GM21619 (cell line): ENCODE data around the gene TADA3.

ENCODE experiments used
- ATAC-seq: cut with Tn5 transposase; IDR thresholded peaks from one replicate; pipeline ENCODE4 v1.9.1; 2021; ENCODE audit not compliant: unreplicated experiment

Gene TADA3

DNA sequence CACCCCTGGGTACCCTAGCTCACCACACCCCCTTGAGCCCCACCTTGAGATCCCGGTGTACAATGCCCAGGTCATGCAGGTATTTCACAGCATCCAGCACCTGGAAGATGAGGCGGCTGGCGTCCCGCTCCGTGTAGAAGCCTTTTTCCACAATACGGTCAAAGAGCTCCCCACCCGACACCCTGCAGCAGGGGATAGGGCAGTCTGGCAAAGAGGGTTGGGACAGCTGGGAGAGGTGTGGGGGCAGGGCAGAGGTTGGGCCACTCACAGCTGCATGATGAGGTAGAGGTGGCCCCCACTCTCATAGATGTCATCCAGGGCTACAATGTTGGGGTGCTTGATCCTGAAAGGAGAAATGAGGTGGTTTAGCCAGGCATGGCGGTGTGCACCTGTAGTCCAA is 29.4 kb downstream of the TADA3 start:
- ATAC-seq = no peak

DNA sequence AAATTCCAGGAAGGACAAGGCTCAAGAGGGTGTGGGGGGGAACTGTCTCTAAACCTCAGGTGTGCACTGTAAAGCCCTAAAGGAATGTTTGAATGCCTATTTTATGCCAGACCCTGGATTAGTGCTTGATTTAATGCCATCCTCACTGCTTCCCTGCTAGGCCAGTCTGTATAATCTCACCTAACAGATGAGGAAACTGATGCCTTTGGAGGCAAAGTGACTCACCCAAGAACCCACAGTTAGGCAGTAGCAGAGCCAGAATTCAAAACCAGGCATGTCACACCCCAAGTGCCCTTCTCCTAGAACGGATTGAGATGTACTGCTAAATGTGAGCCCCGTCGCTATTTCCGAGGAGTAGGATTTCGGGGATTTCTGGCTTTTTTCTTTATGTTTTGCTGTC is 30.4 kb downstream of the TADA3 start:
- ATAC-seq = no peak

DNA sequence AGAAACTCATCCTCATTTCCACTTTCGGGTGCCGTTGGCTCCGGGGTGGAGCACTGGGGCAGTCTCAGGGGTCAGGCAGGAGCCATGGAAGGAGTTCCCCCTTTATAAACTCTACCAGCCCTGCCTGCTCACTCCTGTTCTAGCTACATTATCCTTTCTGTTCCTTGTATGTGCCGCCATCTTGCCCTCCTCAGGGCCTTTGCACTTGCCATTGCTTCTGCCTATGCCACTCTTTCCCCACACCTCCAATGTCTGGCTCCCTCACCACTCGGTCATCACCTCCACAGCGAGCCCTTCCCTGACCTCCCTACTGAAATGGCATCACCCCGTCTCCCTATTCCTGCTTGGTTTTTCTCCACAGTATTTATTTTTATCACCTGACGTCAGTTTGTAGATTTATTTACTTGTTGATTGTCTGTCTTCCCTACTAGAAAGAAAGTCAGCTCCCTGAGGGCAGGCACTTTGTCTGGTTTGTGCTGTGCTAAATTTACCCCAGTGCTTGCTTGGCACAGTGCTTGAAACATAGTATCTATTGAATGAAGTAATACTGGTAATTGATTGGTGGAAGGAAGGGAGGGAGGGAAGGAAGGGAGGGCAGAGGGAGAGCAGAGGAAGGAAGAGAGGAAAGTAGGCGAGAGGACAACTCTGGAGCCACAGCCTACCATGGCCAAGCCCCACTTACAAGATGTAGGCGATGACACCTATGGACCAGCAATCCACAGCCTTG is 31.3 kb downstream of the TADA3 start:
- no peak for ATAC-seq

DNA sequence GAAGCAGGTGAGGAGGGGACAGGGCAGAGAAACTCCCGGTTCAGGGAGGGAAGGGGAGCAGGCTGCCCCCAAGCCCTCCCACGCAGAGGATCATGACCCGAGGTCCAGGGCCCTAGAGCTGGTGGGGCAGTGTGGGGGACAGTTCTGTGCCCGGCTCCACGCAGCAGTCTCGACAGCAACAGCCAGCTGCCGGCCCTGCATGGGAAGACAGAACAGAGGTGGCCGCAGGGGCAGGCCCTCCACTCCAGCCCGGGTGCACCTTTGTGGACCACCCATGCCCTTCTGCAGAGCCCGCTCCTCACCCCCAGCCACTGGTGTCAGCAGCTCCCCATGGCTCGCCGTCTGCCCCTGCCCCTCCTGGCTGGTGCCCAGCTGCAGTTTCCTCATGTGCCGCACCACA is 34.8 kb downstream of the TADA3 start:
- ATAC-seq = no peak

DNA sequence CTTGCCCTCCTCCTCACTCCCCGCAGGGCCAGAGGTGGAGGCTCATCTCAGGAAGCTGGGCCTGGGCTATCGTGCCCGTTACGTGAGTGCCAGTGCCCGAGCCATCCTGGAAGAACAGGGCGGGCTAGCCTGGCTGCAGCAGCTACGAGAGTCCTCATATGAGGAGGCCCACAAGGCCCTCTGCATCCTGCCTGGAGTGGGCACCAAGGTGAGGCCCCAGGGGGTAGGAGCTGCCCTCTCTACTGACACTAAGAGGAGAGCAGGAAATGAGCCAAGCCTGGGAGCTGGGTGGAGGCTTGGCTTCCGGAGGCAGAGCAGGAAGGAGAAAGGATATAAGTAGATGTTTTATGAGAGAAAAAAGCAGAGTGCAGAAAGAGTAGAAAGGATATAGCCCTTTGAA is 37.6 kb downstream of the TADA3 start:
- ATAC-seq = no peak

DNA sequence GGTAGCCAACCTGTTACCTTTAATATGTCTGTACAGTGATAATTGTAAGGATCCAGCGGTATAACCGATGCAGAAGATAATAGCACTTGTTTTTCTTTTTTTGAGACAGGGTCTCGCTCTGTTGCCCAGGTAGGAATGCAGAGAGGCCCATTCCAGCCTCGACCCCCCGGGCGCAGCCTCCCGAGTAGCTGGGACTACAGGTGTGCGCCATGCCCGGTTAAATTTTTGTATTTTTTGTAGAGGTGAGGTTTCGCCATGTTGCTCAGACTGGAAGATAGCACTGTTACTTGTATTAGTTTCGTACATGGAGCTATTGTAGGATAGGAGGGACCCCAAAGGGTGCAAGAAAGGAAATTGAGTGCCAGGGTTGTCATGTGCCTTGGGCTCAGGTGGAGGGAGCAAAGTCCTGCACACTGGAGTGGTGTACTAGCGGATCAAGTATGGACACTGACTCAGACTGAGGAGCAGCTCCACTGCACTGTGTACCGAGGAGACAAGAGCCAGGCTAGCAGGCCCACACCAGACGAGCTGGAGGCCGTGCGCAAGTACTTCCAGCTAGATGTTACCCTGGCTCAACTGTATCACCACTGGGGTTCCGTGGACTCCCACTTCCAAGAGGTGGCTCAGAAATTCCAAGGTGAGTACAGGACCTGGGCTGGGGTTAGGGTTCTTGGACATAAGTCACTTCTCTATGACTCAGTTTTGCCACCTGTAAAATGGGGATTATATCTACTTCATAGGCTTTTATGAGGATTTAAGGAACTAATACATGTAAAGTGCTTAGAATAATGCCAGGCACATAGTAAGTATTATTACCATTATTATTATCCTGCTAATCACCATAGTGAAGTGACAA is 41.5 kb downstream of the TADA3 start:
- no peak for ATAC-seq

DNA sequence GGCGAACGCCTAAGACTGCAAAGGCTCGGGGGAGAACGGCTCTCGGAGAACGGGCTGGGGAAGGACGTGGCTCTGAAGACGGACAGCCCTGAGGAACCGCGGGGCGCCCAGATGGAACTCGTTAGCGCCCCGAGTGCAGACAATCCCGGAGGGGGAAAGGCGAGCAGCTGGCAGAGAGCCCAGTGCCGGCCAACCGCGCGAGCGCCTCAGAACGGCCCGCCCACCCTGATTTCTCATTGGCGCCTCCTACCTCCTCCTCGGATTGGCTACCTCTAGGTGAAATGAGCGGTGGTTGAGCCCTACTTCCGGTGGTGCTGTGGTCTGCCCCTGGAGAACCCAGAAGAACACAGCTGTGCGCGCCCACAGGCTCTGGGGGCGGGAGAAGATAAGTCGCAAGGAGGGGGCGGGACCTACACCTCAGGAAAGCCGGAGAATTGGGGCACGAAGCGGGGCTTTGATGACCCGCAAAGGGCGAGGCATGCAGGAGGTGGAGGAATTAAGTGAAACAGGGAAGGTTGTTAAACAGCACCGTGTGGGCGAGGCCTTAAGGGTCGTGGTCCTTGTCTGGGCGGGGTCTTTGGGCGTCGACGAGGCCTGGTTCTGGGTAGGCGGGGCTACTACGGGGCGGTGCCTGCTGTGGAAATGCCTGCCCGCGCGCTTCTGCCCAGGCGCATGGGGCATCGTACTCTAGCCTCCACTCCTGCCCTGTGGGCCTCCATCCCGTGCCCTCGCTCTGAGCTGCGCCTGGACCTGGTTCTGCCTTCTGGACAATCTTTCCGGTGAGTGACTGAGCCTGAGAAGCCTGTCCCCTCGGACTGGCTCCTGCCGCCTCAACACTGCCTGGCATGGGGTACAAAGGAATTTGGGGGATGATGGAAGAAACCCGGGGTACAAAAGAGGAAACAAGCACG is 42.4 kb downstream of the TADA3 start, which contains the start of gene OGG1:
TSS of gene OGG1 (plus strand) at position 308 of the 911 bp plus-strand sequence. CDS start at position 643, 335 bp downstream.
- ATAC-seq = peak; percentile 88

DNA sequence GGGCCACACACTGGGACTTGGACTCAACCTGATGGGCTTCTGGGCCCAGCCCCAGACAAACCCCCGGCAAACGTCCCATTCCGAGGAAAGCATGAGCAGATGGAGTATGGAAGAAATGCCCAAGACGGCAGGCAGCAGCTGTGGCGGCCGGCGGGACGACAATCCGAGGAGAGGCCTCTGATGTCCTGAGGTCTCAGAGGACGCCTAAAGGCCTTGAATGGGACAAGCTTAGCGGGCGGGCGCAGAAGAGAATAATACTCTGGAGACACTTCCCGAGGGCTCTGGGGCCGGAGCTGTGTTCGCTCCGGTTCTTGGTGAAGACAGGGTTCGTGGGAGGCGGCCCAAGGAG is 43.0 kb downstream of the TADA3 start:
- no peak for ATAC-seq

DNA sequence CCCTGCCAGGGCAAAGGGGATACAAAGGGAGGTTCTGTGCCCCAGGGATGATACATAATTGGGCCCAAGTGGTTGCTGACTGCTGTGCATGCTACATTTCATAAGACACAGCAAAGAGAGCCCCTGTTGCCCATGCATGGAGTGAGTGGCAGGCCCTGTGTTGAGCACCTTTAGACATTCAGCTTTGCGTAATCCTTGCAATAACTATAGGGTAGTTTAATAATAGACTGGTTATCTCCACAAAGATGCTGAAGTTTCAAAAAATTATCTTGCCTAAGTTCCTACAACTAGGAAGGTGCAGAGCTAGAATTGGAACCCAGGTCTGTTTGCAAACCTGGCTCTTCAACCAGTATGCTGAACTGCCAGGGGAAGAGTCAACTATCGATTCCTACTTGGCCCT is 44.2 kb downstream of the TADA3 start:
- ATAC-seq = no peak

DNA sequence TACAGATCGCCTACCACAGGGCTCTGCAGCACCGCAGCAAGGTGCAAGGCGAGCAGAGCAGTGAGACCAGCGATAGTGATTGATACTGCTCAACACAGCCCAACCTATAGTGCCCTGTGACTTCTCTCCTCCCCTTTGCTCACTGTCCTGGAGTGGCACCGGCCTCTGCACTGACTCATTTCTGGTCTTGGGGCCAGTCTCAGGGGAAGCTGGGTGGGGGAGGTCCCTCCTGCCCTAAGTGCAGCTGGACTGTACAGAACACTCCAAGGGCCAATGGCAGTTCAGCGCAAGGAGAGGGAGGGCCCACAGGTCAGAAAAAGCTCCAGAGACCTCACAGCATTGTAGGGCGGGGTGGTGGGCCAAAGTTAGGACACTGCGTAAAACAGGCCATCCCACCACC is 45.0 kb downstream of the TADA3 start:
- no peak for ATAC-seq

DNA sequence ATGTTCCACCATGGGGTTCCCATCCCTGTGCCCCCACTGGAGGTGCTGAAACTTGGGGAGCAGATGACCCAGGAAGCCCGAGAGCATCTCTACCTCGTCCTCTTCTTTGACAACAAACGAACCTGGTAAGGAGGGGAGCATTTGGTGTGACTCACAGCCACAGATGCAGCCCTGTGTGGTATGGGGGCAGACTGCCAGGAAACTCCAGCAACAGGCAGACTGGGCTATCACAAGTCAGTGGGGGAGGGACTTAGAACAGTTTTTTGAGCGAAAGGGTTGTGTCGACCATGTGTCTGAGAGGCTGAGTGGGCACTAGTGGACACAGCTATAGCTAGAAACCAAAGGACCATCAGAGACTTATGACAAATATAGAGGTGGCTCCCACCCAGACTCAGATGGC is 45.9 kb downstream of the TADA3 start:
- no peak for ATAC-seq

DNA sequence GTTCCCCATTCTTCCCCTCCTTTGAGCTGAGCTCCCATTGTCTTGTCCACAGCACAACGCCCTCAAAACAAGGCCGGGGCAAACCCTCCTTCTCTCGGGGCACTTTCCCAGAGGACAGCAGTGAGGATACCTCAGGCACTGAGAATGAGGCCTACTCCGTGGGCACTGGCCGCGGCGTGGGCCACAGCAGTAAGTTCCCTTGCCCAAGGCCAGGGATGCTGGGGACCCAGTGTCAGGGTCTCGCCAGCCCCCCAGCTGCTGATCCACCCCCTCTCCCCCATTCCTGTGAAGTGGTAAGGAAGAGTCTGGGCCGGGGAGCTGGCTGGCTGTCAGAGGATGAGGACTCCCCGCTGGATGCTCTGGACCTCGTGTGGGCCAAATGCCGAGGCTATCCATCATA is 46.8 kb downstream of the TADA3 start:
- ATAC-seq = no peak

DNA sequence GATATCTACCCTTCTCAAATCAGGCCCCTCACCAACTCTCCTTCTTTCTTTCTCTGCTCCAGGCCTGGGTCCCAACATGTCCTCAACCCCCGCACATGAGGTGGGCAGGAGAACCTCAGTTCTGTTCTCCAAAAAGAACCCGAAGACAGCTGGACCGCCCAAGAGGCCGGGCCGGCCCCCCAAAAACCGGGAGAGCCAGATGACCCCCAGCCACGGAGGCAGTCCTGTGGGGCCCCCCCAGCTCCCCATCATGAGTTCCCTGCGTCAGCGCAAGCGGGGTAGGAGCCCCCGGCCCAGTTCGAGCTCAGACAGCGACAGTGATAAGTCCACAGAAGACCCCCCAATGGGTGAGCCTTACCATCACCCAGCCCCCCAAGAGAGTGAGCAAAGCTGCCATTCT is 48.1 kb downstream of the TADA3 start:
- ATAC-seq = no peak

DNA sequence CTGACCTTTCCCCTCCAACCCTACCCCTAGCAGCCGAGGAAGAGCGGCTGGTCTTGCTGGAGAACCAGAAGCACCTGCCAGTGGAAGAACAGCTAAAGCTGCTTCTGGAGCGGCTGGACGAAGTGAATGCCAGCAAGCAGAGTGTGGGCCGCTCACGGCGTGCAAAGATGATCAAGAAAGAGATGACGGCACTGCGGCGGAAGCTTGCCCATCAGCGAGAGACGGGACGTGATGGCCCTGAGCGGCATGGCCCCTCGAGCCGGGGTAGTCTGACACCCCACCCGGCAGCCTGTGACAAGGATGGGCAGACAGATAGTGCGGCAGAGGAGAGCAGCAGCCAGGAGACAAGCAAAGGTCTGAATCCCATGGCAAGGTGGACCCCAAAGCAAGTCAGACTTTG is 48.7 kb downstream of the TADA3 start:
- no peak for ATAC-seq

DNA sequence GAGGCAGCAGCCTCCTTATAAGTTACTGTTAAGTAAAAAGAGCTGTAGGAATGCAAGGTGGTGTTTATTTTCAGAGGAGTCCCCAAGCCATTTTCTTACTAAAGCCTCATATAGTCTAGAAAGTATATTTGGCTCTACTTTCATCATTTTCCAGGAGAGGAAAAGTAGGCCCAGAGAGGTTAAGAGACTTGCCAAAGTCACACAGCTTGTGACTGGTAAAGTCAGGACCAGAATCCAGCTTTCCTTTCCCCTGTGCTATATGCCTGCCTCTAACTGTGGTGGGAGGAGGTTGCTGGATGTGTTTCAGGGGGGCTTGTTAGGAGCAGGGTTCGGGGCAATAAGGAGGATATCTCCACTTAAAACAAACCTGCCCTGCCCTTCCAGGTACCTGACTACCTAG is 49.7 kb downstream of the TADA3 start:
- no peak for ATAC-seq

DNA sequence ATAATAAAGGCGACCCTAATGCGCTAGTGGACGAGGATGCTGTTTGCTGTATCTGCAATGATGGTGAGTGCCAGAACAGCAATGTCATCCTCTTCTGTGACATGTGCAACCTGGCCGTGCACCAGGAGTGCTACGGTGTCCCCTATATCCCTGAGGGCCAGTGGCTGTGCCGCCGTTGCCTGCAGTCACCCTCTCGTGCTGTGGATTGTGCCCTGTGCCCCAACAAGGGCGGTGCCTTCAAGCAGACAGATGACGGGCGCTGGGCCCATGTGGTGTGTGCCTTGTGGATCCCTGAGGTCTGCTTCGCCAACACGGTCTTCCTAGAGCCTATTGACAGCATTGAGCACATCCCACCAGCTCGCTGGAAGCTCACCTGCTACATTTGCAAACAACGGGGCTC is 53.1 kb downstream of the TADA3 start:
- ATAC-seq = no peak

DNA sequence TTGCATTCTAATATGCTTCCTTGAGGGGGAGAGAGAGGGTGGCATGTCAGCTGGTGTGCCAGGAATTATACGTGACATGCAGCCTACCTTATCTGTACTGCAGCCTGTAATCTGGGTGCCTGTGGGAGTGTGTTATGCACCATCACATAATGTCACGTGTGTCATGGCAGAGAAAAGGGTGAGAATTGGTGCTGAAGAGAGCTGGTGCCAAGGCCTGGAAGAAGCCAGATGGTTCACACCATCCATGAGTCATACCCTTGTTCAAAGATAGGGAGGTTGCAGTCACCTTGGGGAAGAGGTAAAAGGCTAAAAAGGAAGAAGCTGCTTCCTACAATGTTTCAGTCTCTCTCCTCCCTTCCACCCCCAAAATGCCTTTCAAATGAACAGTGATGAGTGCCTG is 55.4 kb downstream of the TADA3 start:
- no peak for ATAC-seq

DNA sequence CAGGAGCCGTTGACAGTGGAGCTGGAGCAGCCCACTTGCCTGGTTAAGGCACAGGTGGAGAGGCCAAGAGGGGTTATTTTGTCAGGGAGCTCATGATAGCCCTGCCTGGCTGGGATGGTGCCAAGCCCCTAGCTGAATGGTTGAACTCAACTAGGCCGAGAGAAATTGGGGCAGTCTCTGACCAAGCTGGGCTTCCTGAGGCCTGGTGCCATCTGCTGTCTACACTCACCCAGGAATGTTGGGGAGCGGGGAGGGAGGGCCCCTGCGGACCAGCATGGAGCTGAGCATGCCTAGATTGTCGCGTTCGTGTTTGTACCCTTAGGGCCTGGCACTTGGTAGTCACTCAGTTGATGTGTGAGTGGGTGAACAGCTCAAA is 59.5 kb downstream of the TADA3 start:
- ATAC-seq = no peak

DNA sequence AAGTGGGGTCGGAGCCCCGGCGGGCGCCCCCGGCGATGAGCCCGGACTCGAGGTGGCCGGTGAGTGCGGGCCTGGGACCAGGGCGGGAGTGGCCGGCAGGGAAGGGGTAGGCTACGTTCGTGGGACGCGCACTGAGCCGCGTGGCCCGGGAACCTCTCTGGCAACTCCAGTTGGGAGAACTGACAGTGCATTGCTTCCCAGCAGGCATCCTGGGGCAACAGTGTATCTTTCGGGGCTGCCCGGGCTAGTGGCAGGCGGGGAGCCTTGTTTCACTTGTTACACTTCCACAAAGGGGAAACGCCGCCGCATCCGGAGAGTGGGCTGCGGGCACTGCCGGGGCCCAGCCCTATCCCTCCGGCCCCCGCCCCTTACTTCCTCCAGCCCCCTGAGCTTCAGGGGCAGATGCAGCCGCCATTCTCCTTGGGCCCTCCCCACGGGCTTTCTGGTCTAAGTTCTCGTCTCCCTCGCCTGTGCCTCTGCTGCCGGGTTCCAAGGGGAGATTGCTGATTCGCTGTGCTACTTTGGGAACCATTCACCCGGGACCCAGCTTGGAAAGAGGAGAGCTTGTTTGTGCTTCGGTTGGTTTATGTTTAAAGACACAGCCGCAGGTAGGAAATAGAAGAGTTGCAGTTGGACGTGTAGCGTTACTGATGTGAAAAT is 60.1 kb downstream of the TADA3 start:
- peak; percentile 6 for ATAC-seq

DNA sequence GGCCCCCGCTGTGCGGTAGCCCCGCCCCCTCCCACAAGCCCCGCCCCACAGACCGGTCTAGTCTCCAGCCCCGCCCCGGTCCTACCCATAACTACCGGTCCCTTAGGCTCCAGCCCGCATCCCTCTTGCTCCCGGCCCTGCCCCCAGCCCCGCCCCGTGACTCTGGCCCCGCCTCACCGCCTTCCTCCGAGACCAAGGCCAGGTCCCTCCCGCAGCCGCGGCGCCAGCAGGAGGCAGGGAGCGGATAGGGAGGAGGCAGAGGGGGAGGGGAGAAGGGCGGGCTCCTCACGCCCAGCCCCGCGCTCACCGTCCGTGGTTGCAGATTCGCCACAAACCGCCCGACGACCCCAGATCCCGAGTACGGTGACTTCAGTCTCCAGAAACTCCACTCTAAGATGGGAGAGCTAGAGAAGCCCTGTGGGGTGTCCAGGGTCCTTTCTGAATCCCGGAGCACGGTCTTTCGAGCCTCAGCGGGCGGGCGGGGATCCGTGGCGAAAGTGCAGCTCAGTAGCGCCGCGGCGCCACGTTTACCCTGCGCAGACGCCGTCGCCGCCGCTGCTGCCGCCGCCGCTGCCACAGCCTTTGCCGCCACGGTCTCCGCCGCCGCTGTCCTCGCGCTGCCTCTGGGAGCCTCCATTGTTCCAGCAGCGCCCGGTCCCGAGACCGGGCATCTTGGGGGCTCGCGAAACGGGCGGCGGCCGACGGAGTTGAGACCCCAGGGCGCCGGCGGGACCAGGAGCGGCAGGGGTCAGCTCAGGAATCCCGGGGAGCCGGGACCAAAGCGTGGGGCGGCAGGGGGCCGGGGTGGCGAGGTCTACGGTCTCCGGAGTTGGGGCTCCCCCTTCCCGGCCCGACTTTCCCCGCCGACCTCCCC is 60.8 kb downstream of the TADA3 start, which contains the start of gene BRPF1:
TSS of gene BRPF1 (plus strand) at position 530 of the 874 bp plus-strand sequence. CDS start 2,406 bp downstream, outside the sequence.
- peak; percentile 92 for ATAC-seq
